Right lobe of liver (tissue), 6 donors: ENCODE results near the gene FRMPD2. TPM values are rescaled to one million over a fixed set of nuclear protein-coding genes. Genes with fewer than 3 reads are reported as not detected.

ENCODE experiments used
- ATAC-seq, 4 donors: fragments of 200-7000 bp; cut with Tn5 transposase; one replicate each; pipeline ENCODE4 v1.9.1; 2020; ENCODE audit warnings: mild to moderate bottlenecking in 4 of 4, moderate library complexity in 4 of 4
- DNase-seq, 3 donors: peaks; one replicate each; pipeline ENCODE4 v3.0.0-alpha.2; 2020
- H3K27ac ChIP-seq, 3 donors: fragments of 200-600 bp; one replicate each; pipeline ENCODE4 v1.8.0; 2022
- H3K27me3 ChIP-seq, 2 donors: fragments of 200-600 bp; one replicate each; pipeline ENCODE4 v1.8.0; 2022
- H3K36me3 ChIP-seq, 4 donors: fragments of 200-600 bp; sonication (generic) in 1 of 4; one replicate each; pipeline versions ENCODE4 v1.5.1 to v1.8.0; 2017 to 2022; ENCODE audit warnings: control low read depth in 1 of 4
- H3K4me1 ChIP-seq, 4 donors: fragments of 200-600 bp; sonication (generic) in 1 of 4; one replicate each; pipeline versions ENCODE4 v1.5.1 to v1.8.0; 2017 to 2022; ENCODE audit warnings: control low read depth in 1 of 4
- H3K4me3 ChIP-seq, 3 donors: fragments of 200-600 bp; one replicate each; pipeline ENCODE4 v1.8.0; 2022
- H3K9me3 ChIP-seq, 4 donors: fragments of 200-600 bp; sonication (generic) in 1 of 4; one replicate each; pipeline versions ENCODE4 v1.5.1 to v1.8.0; 2017 to 2022; ENCODE audit warnings: control low read depth in 1 of 4
- POLR2A ChIP-seq: fragments of 450-650 bp; IDR thresholded peaks from one replicate; pipeline ENCODE4 v1.6.1; 2017; ENCODE audit warnings: antibody characterized with exemption, mild to moderate bottlenecking
- WGBS: methylation state at CpG from one replicate; pipeline ENCODE4 v1.1.6; 2018; ENCODE audit warnings: low coverage, low lambda C conversion rate; ENCODE audit not compliant: insufficient coverage; ENCODE audit errors: missing lambda C conversion rate; 5-methylcytosine and 5-hydroxymethylcytosine counted together
- intact Hi-C, 2 donors: fragments of 100-400 bp; cut with DNase I; formaldehyde crosslinking; loops; one replicate each; pipeline versions ENCODE4 v1.11.2 to v1.14.1; 2022
- total RNA-seq, 6 experiments: library from RNA; depleted of rRNA in 2 of 6; stranded (reverse); fragments of >200 nt in 2 of 6; fragmentation: NEBNext Ultra II Directional in 3 of 6; extraction: Animal tissue kit (Norgen Biotek cat#: 25700) in 3 of 6; gene quantifications; one replicate each; pipeline versions ENCODE4 v1.1.0 to v1.2.4, GENCODE V29; 2016 to 2023
- TF ChIP-seq, protein P1 (sequence below), 4 donors: fragments of 200-600 bp in 3 of 4; fragments of 450-650 bp in 1 of 4; IDR thresholded peaks; one replicate each; pipeline versions ENCODE4 v1.5.1 to v1.8.0; 2016 to 2022; ENCODE audit warnings: antibody characterized with exemption in 4 of 4, mild to moderate bottlenecking in 2 of 4
- donor health status: DM: no; HTN: yes; CAD: no.
- donor health status: DM: no; HTN: no; CAD: no.
- donor health status: DM: no; HTN: no; CAD: no.
- donor health status: DM: no; HTN: yes; CAD: no.
- donor health status: DM: no; HTN: yes; CAD: no.

Gene FRMPD2
- total RNA-seq, 6 experiments from 2014 or later = not detected

DNA sequence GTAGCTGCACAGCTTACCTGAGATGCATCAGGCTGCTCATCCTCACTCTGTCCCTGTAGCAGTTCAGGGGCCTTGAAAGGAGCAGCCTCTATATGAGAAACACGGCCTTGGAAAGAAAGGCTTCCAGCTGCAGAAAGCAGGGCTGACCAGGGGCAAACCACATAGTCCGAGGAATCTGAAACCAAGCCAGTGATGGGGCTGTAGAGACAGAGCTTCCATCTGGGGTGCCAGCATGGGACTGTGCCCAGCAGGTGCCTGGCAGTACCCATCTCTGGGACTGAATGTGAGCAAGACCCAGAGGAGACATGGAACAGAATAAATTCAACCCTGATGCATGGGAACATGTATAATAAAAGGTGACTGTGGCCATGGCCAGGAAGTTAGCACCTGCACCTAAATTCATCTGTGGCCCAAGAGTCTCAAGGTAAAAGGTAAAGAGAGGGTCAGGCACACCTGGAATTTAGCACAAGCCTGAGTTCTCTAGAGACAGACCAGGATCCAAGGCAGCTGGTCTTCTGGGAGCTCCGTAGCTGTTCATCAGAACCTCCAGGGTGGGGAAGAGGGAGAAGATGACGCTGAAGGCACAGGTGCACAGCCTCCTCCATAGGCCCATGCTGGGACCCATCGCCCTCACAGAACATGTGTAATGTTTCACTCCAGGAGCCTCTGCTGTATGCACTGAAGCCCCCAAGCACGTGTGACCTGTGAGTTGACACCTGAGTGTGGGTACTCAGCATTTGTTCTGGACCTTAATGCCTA, 25.3 kb downstream of the FRMPD2 start:
- no peak for DNase-seq
- H3K27me3 ChIP-seq = no peaks in the 10 kb centered on the region
- H3K27ac ChIP-seq = no peak overlapping the region
- no peaks in the 10 kb centered on the region for H3K4me1 ChIP-seq
- H3K36me3 ChIP-seq = no peaks in the 10 kb centered on the region
- H3K4me3 ChIP-seq = no peak overlapping the region
- no peak for ATAC-seq
- TF ChIP-seq POLR2A = no peak
- TF ChIP-seq, protein P1, sequence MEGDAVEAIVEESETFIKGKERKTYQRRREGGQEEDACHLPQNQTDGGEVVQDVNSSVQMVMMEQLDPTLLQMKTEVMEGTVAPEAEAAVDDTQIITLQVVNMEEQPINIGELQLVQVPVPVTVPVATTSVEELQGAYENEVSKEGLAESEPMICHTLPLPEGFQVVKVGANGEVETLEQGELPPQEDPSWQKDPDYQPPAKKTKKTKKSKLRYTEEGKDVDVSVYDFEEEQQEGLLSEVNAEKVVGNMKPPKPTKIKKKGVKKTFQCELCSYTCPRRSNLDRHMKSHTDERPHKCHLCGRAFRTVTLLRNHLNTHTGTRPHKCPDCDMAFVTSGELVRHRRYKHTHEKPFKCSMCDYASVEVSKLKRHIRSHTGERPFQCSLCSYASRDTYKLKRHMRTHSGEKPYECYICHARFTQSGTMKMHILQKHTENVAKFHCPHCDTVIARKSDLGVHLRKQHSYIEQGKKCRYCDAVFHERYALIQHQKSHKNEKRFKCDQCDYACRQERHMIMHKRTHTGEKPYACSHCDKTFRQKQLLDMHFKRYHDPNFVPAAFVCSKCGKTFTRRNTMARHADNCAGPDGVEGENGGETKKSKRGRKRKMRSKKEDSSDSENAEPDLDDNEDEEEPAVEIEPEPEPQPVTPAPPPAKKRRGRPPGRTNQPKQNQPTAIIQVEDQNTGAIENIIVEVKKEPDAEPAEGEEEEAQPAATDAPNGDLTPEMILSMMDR (IDR thresholded peaks at IDR 0.05) = no peak
- WGBS = no CpG with 5 or more reads among the region's 6 CpGs
- no peaks in the 10 kb centered on the region for H3K9me3 ChIP-seq
- intact Hi-C loops = no loop called here

DNA sequence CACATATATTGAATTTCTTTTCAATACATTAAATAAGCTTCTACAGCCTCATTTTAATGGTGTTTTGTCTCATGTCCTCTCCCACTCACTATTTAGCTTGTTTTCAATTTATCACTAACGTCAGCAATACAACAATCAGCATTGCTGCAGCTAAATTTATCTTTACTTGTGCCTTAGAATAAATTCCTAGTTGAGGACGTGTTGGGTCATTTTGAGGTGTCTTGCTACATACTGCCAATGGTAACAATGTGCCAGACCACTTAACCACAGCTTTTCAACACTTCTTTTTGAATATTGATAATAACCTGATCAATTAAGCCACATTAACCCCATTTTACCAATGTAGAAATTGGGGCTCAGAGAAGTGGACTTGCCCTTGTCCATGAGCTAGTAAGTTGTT, 26.0 kb downstream of the FRMPD2 start:
- ATAC-seq = no peak
- intact Hi-C loops = no loop called here
- Histone ChIP-seq H3K36me3 (no peaks in the 10 kb centered on the region), H3K4me1 (no peaks in the 10 kb centered on the region), H3K27me3 (no peaks in the 10 kb centered on the region), H3K4me3 (no peak overlapping the region), H3K27ac (no peak overlapping the region), H3K9me3 (no peaks in the 10 kb centered on the region)
- no peak for DNase-seq
- TF ChIP-seq, protein P1 (IDR thresholded peaks at IDR 0.05) = no peak
- no peak for TF ChIP-seq POLR2A
- WGBS = 44% methylated on average over 2 of the region's 2 CpGs

DNA sequence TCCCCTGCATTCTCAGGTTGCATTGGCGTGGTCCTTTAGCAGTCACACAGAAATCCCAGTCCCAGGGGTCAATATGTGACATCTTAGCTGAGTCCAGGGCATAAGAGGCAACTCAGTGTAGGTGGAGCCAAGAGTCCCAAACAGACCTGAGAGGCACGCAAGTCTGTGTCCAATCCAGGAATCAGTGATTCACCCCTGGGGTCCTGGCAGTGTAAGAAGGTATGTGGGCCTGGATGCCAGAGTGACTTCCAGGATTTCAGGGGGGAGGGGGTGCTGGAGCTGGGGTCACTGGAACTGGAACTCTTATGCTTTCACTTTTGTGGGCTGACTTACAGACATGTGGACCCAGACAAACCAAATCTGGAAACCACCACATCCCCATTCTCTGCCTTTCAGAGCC, 26.8 kb downstream of the FRMPD2 start:
- H3K9me3 ChIP-seq = no peaks in the 10 kb centered on the region
- TF ChIP-seq, protein P1 (IDR thresholded peaks at IDR 0.05) = no peak
- no peak for TF ChIP-seq POLR2A
- 56% methylated on average over 1 of the region's 2 CpGs for WGBS
- H3K36me3 ChIP-seq = no peaks in the 10 kb centered on the region
- H3K4me1 ChIP-seq = no peaks in the 10 kb centered on the region
- intact Hi-C loops = no loop called here
- H3K4me3 ChIP-seq = no peak overlapping the region
- H3K27me3 ChIP-seq = no peaks in the 10 kb centered on the region
- ATAC-seq (no peak), DNase-seq (no peak)
- H3K27ac ChIP-seq = no peak overlapping the region

DNA sequence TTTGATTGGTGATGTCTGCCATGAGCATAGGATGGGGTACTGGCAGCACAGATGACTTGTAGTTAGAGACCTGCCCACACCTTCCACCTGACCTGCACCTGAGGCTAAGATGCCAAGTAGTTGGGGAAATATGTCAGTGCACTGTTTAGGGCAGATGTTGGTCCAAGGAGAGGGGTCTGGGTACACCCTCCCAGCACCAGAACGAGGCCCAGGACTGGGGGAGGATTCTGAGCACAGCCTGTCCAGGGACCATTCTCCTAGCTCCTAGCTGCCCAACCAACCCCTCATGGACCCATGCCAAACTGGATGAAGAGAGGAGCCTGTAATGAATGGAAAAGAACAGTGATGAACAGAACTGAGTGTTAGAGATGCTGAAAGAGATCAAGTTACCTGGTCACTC, 28.0 kb downstream of the FRMPD2 start:
- Histone ChIP-seq H3K9me3 (no peaks in the 10 kb centered on the region), H3K27me3 (no peaks in the 10 kb centered on the region), H3K36me3 (no peaks in the 10 kb centered on the region), H3K4me3 (no peak overlapping the region), H3K27ac (no peak overlapping the region), H3K4me1 (no peaks in the 10 kb centered on the region)
- no CpG with 5 or more reads among the region's 1 CpG for WGBS
- TF ChIP-seq, protein P1 (IDR thresholded peaks at IDR 0.05) = no peak
- TF ChIP-seq POLR2A = no peak
- ATAC-seq (no peak), DNase-seq (no peak)
- intact Hi-C loops = no loop called here
